GM23248 (cell line): ENCODE measurements around the gene SGMS1. TPM values are rescaled to one million over a fixed set of nuclear protein-coding genes. Genes with fewer than 3 reads are reported as not detected.

ENCODE experiments used
- DNase-seq: peaks from one replicate; pipeline ENCODE4 v3.0.0-alpha.2; 2015
- H2AFZ ChIP-seq: fragments of 200-600 bp; sonication (generic); 2 replicates; pipeline ENCODE4 v1.6.1; 2016; ENCODE audit warnings: antibody characterized with exemption
- H3F3A ChIP-seq: fragments of 200-600 bp; sonication (generic); 2 replicates; pipeline ENCODE4 v1.6.1; 2016; ENCODE audit warnings: mild to moderate bottlenecking, antibody characterized with exemption, mixed run types; ENCODE audit not compliant: insufficient read depth
- H3K27ac ChIP-seq: fragments of 200-600 bp; sonication (generic); 2 replicates; pipeline ENCODE4 v1.5.1; 2016; ENCODE audit warnings: mild to moderate bottlenecking
- H3K27me3 ChIP-seq: fragments of 200-600 bp; sonication (generic); replicated peaks from 2 replicates; pipeline ENCODE4 v1.6.1; 2016; ENCODE audit warnings: mild to moderate bottlenecking; ENCODE audit not compliant: insufficient read depth
- H3K36me3 ChIP-seq: fragments of 200-600 bp; sonication (generic); 2 replicates; pipeline ENCODE4 v1.6.1; 2016; ENCODE audit warnings: low read depth, mild to moderate bottlenecking
- H3K4me1 ChIP-seq: fragments of 200-600 bp; sonication (generic); 2 replicates; pipeline ENCODE4 v1.6.1; 2016; ENCODE audit warnings: mild to moderate bottlenecking; ENCODE audit not compliant: insufficient read depth
- H3K4me2 ChIP-seq: fragments of 200-600 bp; sonication (generic); one replicate; pipeline ENCODE4 v1.6.1; 2016; ENCODE audit warnings: mild to moderate bottlenecking; ENCODE audit not compliant: unreplicated experiment
- H3K4me3 ChIP-seq: fragments of 200-600 bp; sonication (generic); 2 replicates; pipeline ENCODE4 v1.5.1; 2016; ENCODE audit warnings: mild to moderate bottlenecking
- H3K79me2 ChIP-seq: fragments of 200-600 bp; sonication (generic); 2 replicates; pipeline ENCODE4 v1.6.1; 2016; ENCODE audit warnings: mild to moderate bottlenecking; ENCODE audit not compliant: insufficient read depth
- H3K9ac ChIP-seq: fragments of 200-600 bp; sonication (generic); 2 replicates; pipeline ENCODE4 v1.6.1; 2016; ENCODE audit warnings: mild to moderate bottlenecking
- H3K9me2 ChIP-seq: fragments of 200-600 bp; sonication (generic); 2 replicates; pipeline ENCODE4 v1.6.1; 2016; ENCODE audit warnings: mixed run types, mild to moderate bottlenecking, moderate library complexity; ENCODE audit not compliant: insufficient read depth
- H3K9me3 ChIP-seq: fragments of 200-600 bp; sonication (generic); one replicate; pipeline ENCODE4 v1.6.1; 2017; ENCODE audit warnings: low read depth
- H4K20me1 ChIP-seq: fragments of 200-600 bp; sonication (generic); 2 replicates; pipeline ENCODE4 v1.6.0; 2016; ENCODE audit not compliant: insufficient read depth
- EZH2 ChIP-seq: fragments of 200-600 bp; sonication (generic); IDR thresholded peaks from 2 replicates; pipeline ENCODE4 v1.6.1; 2018; ENCODE audit warnings: antibody characterized with exemption, mild to moderate bottlenecking; ENCODE audit not compliant: insufficient read depth, poor library complexity, severe bottlenecking
- EZH2phosphoT487 ChIP-seq: fragments of 200-600 bp; sonication (generic); IDR thresholded peaks from 2 replicates; pipeline ENCODE4 v1.6.1; 2018; ENCODE audit warnings: antibody characterized with exemption, moderate library complexity, mild to moderate bottlenecking, low read depth; ENCODE audit not compliant: insufficient read depth
- WGBS, 2 experiments: methylation state at CpG; one replicate each; pipeline ENCODE4 v1.1.6; 2015 to 2017; ENCODE audit warnings: low lambda C conversion rate in 2 of 2, low coverage in 1 of 2; ENCODE audit errors: missing lambda C conversion rate in 2 of 2; 5-methylcytosine and 5-hydroxymethylcytosine counted together
- in situ Hi-C: fragments of 300-500 bp; cut with MboI; formaldehyde crosslinking; loops from 2 replicates; pipeline ENCODE4 v1.15.0; 2020
- polyA plus RNA-seq: library from polyadenylated mRNA; unstranded; fragments of >200 nt; fragmentation: Nextera tagmentation; extraction: Ambion mirVana; gene quantifications from 2 replicates; pipeline ENCODE4 v1.2.1, GENCODE V29; 2016
- total RNA-seq: library from RNA; depleted of rRNA; stranded (reverse); fragments of >200 nt; shearing (Covaris generic); gene quantifications from 2 replicates; pipeline ENCODE4 v1.2.3, GENCODE V29; 2014

SGMS1 gene
- total and polyA plus RNA-seq, 2 experiments from 2014 or later = 22.7 to 53.6 TPM

- no peak overlapping the region for H2AFZ ChIP-seq
- no peak overlapping the region for H3K4me3 ChIP-seq
- H3K4me2 ChIP-seq = no peak overlapping the region
- H3K4me1 ChIP-seq = no peaks in the 10 kb centered on the region
- no peaks in the 10 kb centered on the region for H4K20me1 ChIP-seq
- no peak overlapping the region for H3K9ac ChIP-seq
- WGBS, 2 experiments = 91 to 95% methylated on average over 5 of the region's 5 CpGs
- in situ Hi-C loops = no loop called here
- H3K9me3 ChIP-seq = no peaks in the 10 kb centered on the region
- peaks cover 3% of the 10 kb centered on the region; the same call in 1 of the 2 replicates for H3K9me2 ChIP-seq
- no peak overlapping the region for H3K27ac ChIP-seq
- no peaks in the 10 kb centered on the region for H3K36me3 ChIP-seq
- H3F3A ChIP-seq = no peaks in the 10 kb centered on the region
- no peak for TF ChIP-seq EZH2phosphoT487
- no peak for TF ChIP-seq EZH2
- no peaks in the 10 kb centered on the region for H3K79me2 ChIP-seq
- DNase-seq = no peak
- no peaks in the 10 kb centered on the region for H3K27me3 ChIP-seq
These were observed 112.1 kb downstream of the SGMS1 start for GRCh38 chr10:50511492-50512213.

DNA sequence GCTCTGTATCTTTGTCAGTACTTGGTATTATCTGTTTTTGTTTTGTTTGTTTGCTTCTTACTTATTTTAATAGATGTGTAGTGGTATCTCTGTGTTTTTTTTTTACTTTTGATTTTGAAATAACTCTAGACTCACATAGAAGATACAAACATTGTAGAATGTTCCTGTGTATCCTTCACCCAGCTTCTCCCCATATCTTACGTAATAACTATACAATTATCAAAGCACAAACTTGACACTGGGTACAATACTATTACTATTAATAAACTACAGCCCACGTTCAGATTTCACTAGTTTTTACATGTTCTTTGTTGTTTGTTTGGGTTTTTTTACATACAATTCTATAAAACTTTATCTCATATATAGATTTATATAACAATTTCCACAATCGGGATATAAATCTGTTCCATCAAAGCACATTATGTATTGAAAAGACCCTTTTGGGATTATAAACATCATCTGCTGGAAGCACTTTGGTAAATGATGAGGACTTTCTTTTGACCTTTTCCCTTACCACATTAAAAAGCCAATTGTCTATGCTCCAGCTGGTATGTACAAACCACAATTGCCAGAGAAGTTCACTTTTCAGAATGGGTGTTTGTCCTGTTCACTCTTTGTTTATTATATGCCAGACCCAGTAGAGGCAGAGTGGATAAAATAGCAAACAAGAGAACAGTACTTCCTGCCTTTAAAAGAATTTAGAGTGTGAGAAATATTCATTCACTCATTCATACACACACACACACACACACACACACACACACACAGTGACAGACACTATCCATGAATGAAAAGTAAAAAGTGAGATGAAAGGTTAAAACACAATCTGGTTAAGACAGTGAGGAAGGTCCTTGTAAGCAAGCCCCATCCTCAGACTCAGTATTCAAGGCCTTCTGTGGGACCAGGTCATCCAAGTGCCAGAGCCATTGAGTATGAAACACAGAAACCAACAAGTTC lies 113.0 kb downstream of the SGMS1 start:
- peaks cover 3% of the 10 kb centered on the region; the same call in 1 of the 2 replicates for H3K9me2 ChIP-seq
- no peak overlapping the region for H3K4me3 ChIP-seq
- no peaks in the 10 kb centered on the region for H4K20me1 ChIP-seq
- H3F3A ChIP-seq = no peaks in the 10 kb centered on the region
- no peaks in the 10 kb centered on the region for H3K36me3 ChIP-seq
- no peaks in the 10 kb centered on the region for H3K4me1 ChIP-seq
- no peak overlapping the region for H3K9ac ChIP-seq
- TF ChIP-seq EZH2phosphoT487 (no peak), EZH2 (no peak)
- H3K4me2 ChIP-seq = no peak overlapping the region
- no peak overlapping the region for H2AFZ ChIP-seq
- 82 to 84% methylated on average over 3 of the region's 3 CpGs for whole genome bisulfite sequencing, 2 experiments
- H3K79me2 ChIP-seq = no peaks in the 10 kb centered on the region
- H3K27ac ChIP-seq = no peak overlapping the region
- H3K27me3 ChIP-seq = no peaks in the 10 kb centered on the region
- no peaks in the 10 kb centered on the region for H3K9me3 ChIP-seq
- no peak for DNase-seq
- in situ Hi-C loops = no loop called here

GRCh38 chr10:50508315-50509051 lies 115.3 kb downstream of the SGMS1 start:
- no peak for DNase-seq
- TF ChIP-seq EZH2phosphoT487 (no peak), EZH2 (no peak)
- Histone ChIP-seq H3K27me3 (no peaks in the 10 kb centered on the region), H3F3A (no peaks in the 10 kb centered on the region), H3K79me2 (no peaks in the 10 kb centered on the region), H3K27ac (no peak overlapping the region), H3K4me2 (no peak overlapping the region), H3K9me3 (no peaks in the 10 kb centered on the region), H3K9ac (no peak overlapping the region), H3K4me1 (no peaks in the 10 kb centered on the region), H4K20me1 (no peaks in the 10 kb centered on the region), H2AFZ (no peak overlapping the region), H3K9me2 (peaks cover 3% of the 10 kb centered on the region; the same call in 1 of the 2 replicates), H3K36me3 (no peaks in the 10 kb centered on the region), H3K4me3 (no peak overlapping the region)
- 98 to 100% methylated on average over 5 of the region's 5 CpGs for WGBS, 2 experiments
- in situ Hi-C loops = no loop called here

DNA sequence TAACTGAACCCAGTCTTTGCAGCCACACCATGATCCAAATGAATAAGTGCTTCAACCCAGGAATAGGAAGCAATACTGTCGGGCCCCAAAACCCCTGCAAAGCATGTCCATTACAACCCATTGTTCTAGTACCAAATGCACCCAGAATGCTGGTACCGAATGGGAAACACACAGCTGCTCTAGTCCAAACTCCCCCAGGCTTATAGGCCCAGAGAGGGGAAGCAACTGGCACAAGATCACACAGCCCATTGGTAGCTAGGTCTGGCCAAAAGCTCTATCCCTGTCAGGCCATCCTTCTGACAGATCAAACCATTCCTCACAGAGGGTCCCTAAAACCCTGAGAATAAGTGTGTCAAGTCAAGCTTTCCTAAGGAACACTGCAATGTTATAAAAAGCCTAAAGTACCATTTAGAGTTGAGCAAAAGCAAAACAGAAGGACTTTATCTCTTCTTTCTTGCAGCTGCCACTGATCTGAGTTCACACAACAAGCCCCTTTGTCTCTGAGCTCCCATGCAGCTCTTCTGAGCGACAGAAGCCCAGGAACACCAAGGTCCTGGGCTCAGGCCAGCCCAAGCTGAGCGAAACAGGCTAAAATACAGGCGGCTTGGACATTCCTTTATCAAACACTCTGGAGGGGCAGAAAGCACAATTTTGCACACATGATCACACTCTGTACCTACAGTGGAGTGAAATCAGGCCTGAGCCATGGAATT lies 116.7 kb downstream of the SGMS1 start:
- H3K36me3 ChIP-seq = no peaks in the 10 kb centered on the region
- no peaks in the 10 kb centered on the region for H4K20me1 ChIP-seq
- 88 to 95% methylated on average over 5 of the region's 5 CpGs for WGBS, 2 experiments
- no peaks in the 10 kb centered on the region for H3K9me3 ChIP-seq
- H3K4me2 ChIP-seq = no peak overlapping the region
- H3K9me2 ChIP-seq = peaks cover 3% of the 10 kb centered on the region; the same call in 1 of the 2 replicates
- no peaks in the 10 kb centered on the region for H3K4me1 ChIP-seq
- H3F3A ChIP-seq = no peaks in the 10 kb centered on the region
- no peaks in the 10 kb centered on the region for H3K27me3 ChIP-seq
- H2AFZ ChIP-seq = no peak overlapping the region
- no peak overlapping the region for H3K27ac ChIP-seq
- DNase-seq = no peak
- H3K79me2 ChIP-seq = no peaks in the 10 kb centered on the region
- no peak for TF ChIP-seq EZH2
- no peak for TF ChIP-seq EZH2phosphoT487
- in situ Hi-C loops = no loop called here
- no peak overlapping the region for H3K4me3 ChIP-seq
- no peak overlapping the region for H3K9ac ChIP-seq
